ENCODE data around the gene UCKL1.
A peak's percentile ranks its signal among the peaks of the same experiment; 100 is the strongest.
"Not testable (repeated sequence)": the region's sequence is repeated elsewhere in the genome, so short reads cannot be mapped to it uniquely, and the experiment has no call there.

The UCKL1 gene

DNA sequence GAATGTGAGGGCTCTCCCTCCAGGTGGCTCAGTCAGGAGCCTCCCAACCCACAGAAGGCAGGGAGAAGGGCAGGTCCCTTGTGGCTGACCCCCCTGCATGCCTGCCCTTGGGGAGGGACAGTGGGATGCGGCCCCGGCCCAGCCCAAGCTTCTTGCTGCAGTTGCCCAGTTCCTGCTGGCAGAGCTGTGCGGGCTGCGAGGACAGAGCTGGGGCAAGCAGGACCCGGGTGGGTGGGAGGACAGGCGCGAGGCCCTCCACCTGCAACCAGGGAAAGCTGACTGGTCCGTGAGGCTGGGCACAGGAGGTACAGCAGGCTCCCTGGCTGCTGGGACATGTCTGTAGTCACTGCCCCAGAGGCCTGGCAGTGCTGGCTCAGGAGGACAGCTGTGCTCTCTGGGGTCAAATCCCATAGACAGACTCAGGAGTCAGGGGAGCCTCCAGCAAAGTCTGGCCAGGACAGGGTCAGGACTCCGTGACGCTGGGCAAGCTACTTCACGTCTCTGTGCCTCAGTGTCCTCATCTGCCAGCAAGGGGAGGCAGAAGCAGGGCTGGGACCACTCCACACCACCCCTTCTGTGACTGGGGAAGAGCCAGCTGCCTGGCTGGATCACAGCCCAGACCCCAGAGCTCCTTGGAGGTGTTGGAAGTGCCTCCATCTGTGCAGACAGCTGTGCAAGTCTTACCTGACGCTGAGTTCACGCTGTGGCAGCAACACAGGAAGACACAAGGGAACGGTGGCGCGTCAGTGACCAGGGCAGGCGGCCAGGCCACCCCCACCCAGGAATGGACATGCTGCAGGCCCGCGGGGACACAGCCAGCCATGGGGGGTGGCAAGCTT lies 13.0 kb downstream of the UCKL1 start:
- DNase-seq: no peak

DNA sequence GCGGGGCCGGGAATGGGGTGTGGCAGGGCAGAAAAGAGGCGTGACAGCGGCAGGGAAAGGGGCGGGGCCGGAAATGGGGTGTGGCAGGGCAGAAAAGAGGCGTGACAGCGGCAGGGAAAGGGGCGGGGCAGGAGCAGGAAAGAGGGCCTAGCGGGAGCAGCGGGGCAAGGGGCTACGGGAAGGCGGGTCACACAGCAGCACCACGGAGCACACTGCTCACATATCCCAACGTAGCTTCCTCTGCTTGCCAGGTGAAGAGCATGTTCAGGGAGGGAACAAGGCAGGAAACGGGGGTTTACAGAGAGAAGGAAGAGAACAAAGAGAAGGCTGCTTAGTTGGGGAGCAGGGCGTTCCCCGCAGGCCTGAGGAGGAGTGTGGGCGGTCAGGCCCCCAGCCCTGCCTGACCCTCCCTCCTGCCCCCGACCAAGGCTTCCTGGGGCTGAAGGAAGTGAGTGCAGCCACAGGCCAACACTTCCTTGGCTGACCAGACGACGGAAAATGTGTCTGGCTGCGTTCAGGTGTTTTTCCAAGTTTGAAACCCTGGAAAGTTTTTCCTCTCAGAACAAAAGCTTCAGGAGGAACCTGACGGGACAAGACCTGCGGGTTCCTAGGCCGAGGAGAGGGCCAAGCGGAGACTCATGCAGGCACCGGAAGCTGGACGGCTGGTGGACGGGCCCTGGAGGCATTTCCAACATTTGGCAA lies 13.8 kb downstream of the UCKL1 start:
- DNase-seq: peak; percentile 14

DNA sequence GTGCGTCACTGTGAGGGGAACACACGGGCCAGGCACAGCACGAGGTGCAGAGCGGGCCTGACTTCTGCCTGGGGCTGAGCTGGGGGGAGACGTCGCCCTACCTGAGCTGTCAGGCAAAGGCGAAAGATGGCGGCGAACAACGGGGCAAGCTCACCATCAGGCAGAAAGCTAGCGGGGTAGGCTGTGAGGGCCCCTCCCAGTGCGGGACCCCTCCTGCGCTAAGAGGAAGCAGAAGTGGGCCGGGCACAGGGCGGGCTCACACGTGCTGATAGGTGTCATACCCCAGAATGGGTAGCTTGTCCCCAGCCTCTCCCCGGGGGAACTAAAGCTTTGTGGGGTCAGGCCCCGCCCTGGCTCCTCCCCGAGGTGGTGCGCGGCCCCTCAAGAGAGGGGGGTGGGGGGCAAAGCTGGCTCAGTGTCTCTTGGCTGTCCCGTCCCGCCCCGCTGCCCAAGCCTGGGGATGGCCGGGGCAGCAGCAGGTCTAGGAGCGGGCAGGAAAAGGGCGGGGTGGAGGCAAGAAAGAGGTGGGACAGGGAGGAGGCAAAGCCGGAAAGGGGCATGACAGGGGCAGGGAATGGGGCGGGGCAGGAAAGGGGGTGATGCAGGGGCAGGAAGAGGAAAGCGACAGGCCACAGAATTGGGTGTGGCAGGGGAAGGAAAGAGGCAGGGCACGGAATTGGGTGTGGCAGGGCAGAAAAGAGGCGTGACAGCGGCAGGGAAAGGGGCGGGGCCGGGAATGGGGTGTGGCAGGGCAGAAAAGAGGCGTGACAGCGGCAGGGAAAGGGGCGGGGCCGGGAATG lies 14.7 kb downstream of the UCKL1 start:
- DNase-seq: no peak

DNA sequence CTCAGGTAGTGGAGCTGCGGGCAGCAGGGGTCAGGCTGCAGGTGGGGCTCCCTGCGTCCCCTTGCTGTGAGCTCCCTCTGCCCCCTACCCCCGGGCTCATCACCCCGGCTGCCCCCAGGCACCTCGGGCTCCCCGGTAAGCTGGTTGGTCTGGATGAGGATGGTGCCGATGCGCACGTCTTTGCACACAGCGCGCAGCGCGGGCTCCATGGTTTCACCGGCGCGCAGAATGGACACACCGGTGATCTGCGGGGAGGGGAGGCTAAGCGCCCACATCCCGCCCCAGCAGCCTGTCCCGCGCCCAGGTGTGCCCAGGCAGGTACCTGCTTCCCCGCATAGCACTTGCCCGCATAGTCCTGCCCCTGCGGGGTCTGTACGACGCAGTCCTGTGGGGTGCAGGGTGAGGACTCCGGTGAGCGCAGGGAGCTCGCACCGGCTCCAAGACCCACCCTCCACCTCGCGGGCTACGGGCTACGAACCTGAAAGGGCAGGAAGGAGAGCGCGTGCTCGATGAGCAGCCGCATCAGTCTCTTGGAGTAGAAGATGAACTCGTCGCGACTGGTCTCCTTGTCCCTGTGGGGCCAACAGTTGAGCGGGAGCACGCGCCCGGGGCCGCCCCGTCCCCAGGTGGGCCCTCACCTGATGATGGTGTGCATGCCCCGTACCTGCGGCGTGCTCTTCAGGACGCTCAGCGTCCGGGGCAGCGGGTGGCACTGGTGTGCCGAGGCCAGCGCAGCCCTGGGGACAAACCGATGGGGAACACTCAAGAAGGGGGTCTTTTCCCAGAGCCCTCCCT lies 15.5 kb downstream of the UCKL1 start:
- no peak for DNase-seq

DNA sequence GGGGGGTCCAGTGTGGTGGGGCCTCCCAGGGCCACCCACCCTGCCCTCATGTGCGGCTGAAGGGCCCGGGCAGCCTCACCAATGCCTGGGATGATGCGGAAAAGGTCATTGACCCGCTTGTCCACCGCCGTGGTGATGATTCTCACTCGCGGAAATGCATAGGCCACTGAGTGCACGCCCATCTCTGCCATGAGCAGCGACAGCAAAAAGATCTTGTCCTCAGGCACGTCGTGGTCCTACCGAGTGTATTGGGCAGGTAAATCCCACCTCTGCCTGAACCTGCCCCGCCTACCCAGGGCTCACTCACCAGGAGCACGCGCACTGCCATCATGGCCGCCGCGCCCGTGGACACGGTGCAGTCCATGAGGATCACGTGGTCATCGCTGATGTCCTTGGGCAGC lies 16.1 kb downstream of the UCKL1 start:
- DNase-seq: no peak

DNA sequence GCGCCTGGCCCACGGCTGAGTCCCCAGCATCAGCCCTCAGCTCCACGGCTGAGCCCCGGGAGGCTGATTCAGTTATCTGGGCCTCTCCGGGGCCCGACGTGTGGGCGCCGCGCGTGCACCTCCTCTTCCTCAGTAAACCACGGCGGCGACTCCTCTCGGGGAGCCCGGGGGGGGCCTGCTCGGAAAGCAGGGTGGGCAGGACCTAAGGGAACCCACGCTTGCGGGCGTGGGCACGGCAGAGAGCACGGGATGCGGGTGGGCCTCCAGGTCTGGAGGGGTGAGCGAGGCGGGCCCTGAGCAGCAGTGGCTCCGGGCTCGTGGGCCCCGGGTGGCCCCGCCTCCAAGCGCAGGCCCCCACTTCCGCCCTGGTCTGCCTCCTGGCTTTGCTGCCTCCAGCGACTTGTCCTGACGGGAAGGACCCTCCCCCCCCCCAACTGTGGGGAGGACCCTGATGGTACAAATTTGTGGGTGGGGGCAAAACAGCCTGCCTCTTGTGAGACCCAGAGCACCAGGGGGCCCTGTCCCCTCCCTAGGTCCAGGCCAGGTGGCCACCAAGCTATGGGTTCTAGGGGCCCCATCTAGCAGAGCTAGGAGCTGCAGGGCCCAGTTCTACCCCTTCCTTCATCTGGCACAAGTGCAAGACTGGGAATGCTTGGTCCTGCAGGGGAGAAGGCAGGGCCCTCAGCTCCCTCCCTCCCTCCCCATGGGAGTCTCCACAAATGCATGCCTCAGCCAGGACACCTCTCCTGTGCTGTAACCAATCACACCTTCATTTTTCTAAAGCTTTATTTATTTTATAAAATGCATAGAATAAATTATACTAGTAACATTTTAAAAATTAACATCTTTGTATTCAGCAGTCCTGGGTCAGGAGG lies 16.9 kb downstream of the UCKL1 start:
- no peak for DNase-seq

DNA sequence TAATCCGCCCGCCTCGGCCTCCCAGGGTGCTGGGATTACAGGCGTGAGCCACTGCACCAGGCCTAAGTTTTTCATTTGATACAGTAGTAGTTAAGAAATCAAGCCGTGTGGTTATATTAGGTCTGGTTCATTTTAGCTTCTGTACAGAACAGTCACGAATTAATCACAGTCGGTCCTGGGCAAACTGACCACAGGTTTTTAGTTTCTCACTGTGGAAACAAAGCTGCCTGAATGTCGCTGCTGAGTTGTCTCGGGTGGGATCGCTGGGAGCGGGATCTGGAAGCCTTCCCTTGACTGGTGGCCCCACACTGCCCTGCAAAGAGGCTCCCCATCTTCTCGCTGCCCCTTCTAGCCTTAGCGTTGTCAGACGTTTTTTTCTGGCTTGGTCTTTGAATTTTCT lies 18.6 kb downstream of the UCKL1 start:
- no peak for DNase-seq

DNA sequence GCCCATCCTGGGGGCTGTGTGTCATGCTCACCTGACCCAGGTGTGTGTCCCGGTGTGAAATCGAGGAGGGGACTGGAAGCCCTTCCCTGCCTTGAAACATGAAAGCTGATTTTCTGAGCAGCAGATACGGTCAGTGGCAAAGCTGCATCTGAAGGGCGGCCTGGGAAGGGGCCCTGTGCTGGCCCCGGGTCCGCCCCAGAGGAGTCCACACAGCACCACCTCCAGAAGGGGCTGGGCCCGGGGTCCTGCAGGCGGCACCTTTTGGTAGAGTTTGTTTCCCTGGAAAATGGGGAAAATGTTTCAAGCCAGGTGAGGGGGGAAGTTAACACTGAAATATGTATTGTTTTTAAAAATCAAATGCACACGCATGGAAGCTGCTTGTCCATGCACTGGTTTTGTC lies 20.8 kb downstream of the UCKL1 start:
- DNase-seq: no peak

DNA sequence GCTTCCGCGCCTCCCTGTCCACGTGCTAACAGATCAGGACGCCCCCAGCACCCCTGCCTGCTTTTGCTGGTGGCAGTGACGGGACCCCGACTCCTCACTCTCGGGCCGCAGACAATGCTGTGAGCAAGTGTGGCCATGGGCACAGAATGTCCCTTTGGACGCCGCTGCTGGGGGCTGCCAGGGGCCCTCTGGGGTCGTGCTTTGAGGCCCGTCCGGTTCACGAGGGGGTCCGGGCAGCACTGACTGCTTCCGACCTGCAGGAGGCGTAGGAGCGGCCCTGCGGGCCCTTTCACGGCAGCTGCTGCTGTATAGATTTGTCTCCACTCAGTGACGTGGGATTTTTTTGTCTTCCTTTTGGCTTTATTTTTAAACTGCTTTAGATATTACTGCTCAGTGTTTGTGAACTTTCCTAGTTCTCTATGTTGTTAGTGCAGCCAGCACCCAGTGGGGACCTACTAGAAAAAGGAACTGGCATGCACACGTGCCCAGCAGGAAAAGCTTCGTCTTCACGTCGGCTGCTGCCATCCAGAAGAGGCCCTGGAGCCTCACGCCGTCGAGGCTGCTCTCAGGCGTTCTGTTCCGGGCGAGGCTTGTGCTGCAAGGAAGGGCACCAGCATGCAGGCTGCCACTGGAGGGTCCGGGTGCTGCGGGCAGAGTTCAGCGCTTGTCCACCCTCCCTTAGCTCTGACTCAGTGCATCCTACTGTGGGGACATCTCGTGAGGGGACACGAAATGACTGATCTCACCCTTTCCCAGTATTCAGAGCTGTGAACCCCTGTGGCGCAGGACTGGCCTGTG lies 21.7 kb downstream of the UCKL1 start:
- DNase-seq: no peak

DNA sequence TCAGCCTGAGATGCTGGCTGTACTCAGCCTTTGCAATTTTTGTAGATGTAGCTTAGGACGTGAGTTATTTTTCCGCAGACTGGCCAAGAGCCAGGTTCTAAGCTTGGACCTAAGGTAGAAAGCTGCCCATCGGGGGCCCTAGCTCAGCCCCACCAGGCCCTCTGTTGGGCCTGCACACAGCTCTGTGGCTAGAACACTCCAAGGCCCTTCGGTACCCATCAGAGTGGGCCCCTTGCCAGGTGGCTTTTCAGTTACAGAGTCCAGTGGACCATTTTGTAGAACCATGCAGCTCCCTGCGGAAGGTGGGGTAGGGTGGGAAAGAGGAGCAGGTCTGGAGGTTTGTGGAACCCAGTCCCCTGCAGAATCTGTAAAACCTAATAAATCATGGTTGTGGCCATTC lies 22.6 kb downstream of the UCKL1 start:
- no peak for DNase-seq

DNA sequence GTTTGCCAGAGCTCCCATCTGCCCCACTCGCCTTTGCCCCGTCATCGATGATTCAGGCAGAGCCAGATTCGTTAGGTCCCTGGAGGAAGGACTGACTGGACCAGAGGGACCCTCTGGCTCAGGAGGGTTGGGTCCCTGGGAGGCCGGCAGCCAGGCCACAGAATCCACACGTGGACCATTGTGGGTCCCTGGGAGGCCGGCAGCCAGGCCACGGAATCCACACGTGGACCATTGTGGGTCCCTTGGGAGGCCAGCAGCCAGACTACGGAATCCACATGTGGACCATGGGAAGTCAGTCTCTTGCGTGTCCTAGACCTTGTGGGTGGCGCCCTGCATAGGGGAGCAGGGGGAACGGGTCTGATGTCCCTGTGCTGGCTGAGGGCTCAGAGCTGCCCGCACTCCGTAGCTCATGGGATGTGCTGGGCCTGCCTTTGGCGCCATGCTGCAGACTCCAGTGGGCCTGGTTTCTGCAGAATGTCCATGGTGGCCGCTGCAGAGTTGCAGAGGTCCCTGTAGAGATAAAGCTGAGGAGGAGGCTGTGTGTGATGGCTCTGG lies 23.5 kb downstream of the UCKL1 start:
- no peak for DNase-seq

DNA sequence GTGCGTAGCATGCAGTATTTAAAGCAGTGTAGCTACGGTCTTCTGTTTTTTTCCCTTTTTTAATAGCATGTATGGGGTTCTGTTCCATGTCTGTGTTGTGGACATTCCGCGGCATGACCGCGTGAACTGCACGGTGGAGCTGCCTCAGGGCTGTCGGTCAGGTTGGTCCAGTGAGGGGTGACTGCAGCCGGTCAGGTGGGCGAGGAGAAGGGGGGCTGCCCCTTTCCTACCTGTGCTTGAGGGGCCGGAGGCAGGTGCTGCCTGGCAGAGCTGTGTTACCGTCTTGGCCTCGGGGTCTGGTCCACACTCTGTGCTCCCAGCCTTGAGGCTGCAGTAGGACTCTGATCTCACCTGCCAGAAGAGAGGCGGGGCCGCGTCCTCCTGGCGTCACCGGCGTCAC lies 24.5 kb downstream of the UCKL1 start:
- no peak for DNase-seq

DNA sequence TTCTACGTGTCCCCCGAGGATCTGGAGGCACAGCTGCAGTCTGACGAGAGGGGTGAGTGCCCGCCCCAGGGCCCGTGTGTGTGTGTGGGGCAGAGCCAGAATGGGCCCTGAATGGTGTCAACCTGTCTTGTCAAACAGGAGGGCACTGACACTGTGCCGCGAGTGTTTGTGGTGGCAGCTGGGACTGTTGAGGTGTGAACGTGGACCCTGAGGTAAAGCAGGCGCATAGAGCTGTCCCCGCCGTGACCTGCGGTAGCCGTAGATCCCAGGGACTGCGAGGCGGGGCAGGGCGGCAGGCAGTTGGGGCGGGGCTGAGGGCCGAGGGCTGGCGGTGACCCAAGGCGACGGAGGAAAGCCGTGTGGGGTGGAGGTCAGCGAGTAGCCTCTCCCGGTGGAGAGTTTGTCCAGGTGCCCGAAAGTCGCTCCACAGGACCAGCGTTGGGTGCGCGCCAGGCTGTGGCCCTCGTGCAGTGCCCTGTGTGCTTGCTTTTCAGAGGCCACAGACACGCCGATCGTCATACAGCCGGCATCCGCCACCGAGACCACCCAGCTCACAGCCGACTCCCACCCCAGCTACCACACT lies 25.2 kb downstream of the UCKL1 start:
- no peak for DNase-seq

DNA sequence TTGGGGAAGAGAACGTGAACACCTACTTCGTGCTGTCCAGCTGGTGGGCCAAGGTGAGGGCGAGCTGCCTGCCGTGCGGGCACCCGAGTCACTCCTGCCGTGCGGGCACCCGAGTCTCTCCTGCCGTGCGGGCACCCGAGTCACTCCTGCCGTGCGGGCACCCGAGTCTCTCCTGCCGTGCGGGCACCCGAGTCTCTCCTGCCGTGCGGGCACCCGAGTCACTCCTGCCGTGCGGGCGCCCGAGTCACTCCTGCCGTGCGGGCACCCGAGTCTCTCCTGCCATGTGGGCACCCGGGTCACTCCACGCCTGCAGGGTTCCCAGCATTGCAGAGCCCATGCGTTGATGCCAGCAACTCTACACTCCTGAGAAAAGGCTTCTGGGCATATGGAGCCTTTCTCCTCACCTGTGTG lies 26.7 kb downstream of the UCKL1 start:
- not testable (repeated sequence) for DNase-seq

DNA sequence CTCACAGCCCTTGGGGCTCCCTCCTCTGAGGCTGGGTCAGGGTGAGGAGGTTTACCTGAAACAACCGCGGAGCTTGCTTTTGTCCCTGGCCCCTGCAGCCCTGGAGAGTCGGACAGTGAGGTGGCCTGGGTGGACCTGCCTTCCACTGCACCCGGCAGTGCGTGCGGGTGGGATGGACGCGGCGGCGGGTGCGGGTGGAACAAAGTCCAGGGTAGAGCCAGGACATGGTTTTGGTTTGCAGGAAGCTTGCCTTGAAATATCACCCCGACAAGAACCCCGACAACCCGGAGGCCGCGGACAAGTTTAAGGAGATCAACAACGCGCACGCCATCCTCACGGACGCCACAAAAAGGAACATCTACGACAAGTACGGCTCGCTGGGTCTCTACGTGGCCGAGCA lies 27.1 kb downstream of the UCKL1 start:
- DNase-seq: no peak

DNA sequence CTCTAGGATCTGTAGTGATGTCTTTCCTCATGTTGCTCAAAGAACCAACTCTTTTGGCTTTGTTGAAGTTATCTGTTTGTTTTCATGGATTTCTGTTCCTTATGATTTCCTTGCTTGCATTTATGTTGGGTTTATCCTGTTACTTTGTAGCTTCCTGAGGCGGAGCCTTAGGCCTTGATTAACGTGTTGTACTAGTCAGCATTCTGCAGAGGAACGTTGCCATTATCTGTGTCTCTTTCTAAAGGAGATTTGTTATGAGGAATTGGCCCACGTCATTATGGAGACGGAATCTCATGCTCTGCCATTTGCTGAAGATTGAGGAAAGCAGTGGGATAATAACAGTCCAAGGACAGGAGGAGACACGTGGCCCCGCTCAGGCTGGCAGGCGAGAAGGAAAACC lies 29.9 kb downstream of the UCKL1 start:
- no peak for DNase-seq

DNA sequence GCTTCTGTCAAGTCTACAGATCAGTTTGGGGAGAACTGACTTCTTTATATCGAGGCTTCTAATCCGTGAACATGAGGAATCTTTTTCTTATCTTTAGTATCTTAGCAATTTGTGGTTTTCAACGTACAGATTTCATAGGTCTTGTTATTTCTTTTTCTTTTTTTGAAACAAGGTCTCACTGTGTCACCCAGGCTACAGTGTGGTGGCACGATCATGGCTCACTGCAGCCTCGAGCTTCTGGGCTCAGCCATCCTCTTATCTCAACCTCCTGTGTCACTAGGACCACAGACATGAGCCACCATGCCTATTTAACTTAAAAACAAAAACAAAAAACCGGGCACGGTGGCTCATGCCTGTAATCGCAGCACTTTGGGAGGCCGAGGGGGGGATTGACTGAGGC lies 32.0 kb downstream of the UCKL1 start:
- no peak for DNase-seq

DNA sequence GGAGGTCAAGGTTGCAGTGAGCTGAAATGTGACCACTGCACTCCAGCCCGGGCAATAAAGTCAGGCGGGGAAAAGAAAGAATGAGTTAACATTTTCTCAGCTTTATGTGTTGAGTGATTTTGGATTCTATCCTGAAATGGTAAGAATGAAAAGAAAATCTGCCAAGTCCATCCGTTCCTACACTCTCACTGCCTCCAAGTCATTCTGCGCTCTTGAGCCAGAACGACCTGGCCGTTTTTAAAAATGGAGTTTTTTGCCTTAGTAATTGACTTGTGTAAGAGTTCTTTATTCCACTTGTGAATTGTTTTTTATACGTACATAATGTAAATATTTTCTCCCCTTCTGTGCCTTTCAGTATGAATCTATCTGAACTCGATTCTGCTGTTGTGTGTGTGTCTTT lies 32.6 kb downstream of the UCKL1 start:
- no peak for DNase-seq

DNA sequence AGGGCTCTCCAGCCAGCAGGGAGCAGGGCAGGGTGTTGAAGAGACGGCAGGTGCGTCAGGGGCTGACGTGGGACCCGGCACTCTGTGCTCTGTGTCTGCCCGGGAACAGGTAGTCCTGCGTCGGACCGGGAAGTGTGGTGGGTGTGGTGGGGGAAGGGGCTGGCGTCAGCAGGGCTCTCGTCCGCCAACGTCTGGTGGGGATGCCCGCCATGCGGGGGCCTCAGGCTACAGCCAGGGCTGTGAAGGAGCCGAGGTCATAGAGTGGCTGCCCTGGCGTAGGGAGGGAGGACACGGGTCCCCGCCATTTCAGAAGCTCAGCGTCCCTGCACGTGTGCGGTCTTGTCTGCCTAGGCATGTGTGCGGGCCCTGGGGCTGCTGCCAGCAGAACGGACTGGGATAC lies 36.0 kb downstream of the UCKL1 start:
- no peak for DNase-seq

DNA sequence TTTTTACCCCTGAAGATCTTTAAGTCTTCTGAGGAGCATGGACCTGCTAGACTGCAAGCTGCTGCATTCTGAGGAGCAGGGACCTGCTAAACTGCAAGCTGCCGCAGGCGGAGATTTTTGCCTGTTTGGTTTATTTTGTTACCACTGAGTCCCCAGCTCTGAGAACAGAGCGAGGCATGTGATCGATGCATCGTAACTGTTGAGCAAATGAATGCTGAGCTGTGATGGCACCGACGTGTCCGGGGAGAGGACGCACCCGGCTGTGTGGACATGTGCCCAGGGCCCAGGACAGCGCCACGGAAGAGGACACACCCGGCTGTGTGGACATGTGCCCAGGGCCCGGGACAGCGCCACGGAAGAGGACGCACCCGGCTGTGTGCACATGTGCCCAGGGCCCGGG lies 37.1 kb downstream of the UCKL1 start:
- DNase-seq: no peak

All from NCI-H2029 (cell line).